GM12892 (cell line): ENCODE measurements around the gene LETM1.

Experiments
- POLR2A ChIP-seq: IDR thresholded peaks from 2 replicates; pipeline ENCODE4 v1.6.1; 2011; ENCODE audit warnings: low read depth, low read length, control low read depth
- POLR2AphosphoS5 ChIP-seq: IDR thresholded peaks from 2 replicates; pipeline ENCODE4 v1.6.1; 2011; ENCODE audit warnings: low read depth, low read length, control low read depth
- TAF1 ChIP-seq: IDR thresholded peaks from 2 replicates; pipeline ENCODE4 v1.6.1; 2011; ENCODE audit warnings: low read depth, mild to moderate bottlenecking, control low read depth, low read length, borderline replicate concordance

DNA sequence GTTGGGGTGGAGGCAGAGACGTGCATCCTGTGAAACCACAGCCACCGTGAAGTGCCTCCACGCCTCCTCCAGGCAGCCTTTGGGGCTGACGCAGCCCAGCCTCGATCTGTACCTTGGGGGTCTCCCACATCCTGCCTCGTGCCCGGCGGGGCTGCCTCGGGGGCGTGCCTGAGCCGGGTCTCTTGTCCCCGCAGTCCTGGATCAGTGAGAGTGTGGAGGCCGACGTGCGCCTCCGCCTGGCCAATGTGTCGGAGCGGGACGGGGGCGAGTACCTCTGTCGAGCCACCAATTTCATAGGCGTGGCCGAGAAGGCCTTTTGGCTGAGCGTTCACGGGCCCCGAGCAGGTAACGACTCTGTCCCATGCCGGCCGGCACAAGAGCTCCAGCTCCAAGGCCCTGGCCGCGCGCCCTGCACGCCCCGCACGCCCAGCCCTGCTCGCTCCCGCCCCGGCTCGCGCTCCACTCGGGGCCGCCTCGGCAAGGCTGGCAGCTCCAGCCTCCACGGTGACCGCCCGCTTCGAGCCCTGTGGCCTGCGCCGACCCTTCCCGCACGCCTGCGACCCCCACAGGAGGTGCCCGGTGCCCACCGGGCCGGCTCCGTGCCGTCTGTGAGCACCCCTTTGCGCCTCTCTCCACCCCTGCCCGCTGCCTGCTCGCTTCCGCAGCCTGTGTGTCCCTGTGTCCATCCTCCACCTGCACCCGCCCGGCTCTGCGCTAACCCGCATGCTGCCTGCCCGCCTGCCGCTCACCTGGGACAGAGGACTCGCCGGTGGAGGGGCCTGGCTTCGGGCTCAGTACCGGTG lies 53.0 kb downstream of the LETM1 start:
- no peak for TF ChIP-seq POLR2A
- no peak for TF ChIP-seq TAF1
- no peak for TF ChIP-seq POLR2AphosphoS5
